Hepatocyte (in vitro differentiated cells): ENCODE data around the gene ASCL3.
"Not testable (repeated sequence)": the region's sequence is repeated elsewhere in the genome, so short reads cannot be mapped to it uniquely, and the experiment has no call there.

Source experiments
- EZH2 ChIP-seq: fragments of 200-600 bp; sonication (generic); IDR thresholded peaks from 2 replicates; pipeline ENCODE4 v1.6.1; 2016; ENCODE audit warnings: antibody characterized with exemption, mild to moderate bottlenecking, borderline replicate concordance
- TF ChIP-seq, protein P1 (sequence below): fragments of 200-600 bp; sonication (generic); IDR thresholded peaks from 2 replicates; pipeline ENCODE4 v1.5.1; 2016; ENCODE audit warnings: antibody characterized with exemption, mild to moderate bottlenecking; ENCODE audit not compliant: poor library complexity

DNA sequence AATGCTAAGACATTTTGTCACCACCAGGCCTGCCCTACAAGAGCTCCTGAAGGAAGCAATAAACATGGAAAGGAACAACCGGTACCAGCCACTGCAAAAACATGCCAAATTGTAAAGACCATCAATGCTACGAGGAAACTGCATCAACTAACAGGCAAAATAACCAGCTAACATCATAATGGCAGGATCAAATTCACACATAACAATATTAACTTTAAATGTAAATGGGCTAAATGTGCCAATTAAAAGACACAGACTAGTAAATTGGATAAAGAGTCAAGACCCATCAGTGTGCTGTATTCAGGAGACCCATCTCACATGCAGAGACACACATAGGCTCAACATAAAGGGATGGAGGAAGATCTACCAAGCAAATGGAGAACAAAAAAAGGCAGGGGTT is 51.6 kb downstream of the ASCL3 start:
- TF ChIP-seq, protein P1, sequence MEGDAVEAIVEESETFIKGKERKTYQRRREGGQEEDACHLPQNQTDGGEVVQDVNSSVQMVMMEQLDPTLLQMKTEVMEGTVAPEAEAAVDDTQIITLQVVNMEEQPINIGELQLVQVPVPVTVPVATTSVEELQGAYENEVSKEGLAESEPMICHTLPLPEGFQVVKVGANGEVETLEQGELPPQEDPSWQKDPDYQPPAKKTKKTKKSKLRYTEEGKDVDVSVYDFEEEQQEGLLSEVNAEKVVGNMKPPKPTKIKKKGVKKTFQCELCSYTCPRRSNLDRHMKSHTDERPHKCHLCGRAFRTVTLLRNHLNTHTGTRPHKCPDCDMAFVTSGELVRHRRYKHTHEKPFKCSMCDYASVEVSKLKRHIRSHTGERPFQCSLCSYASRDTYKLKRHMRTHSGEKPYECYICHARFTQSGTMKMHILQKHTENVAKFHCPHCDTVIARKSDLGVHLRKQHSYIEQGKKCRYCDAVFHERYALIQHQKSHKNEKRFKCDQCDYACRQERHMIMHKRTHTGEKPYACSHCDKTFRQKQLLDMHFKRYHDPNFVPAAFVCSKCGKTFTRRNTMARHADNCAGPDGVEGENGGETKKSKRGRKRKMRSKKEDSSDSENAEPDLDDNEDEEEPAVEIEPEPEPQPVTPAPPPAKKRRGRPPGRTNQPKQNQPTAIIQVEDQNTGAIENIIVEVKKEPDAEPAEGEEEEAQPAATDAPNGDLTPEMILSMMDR = not testable (repeated sequence)
- TF ChIP-seq EZH2 = not testable (repeated sequence)
